Activated CD4-positive, alpha-beta memory T cell treated with anti-CD3 and anti-CD28 coated beads, Interleukin-2, amount 10 ng/mL, durations not matched to agents 7 days and 5 days (primary cell): ENCODE measurements around the gene FGF11. TPM values are rescaled to one million over a fixed set of nuclear protein-coding genes. Genes with fewer than 3 reads are reported as not detected.

Experiments used
- CTCF ChIA-PET: fragments of 350-600 bp; sonication (Branson Sonifier 250); formaldehyde crosslinking; loops from one replicate; lab custom pipeline; 2021; ENCODE audit warnings: antibody characterized with exemption, inconsistent platforms; lab: Charles Lee
- POLR2A ChIA-PET: fragments of 350-600 bp; sonication (Branson Sonifier 250); formaldehyde crosslinking; loops from one replicate; lab custom pipeline; 2021; ENCODE audit warnings: antibody characterized with exemption; lab: Charles Lee
- DNase-seq: peaks from one replicate; pipeline ENCODE4 v3.0.0-alpha.2; 2020
- H3K27ac Mint-ChIP-seq: one replicate; pipeline ENCODE4 v1.8.0; 2021; ENCODE audit warnings: mild to moderate bottlenecking, mixed read lengths
- H3K27me3 Mint-ChIP-seq: one replicate; pipeline ENCODE4 v1.8.0; 2021; ENCODE audit warnings: mixed read lengths
- H3K36me3 Mint-ChIP-seq: one replicate; pipeline ENCODE4 v1.8.0; 2021; ENCODE audit warnings: low read depth, mixed read lengths
- H3K4me1 Mint-ChIP-seq: one replicate; pipeline ENCODE4 v1.8.0; 2021; ENCODE audit warnings: mixed read lengths
- H3K4me3 Mint-ChIP-seq: one replicate; pipeline ENCODE4 v1.8.0; 2021; ENCODE audit warnings: mild to moderate bottlenecking, mixed read lengths
- H3K9me3 Mint-ChIP-seq: one replicate; pipeline ENCODE4 v1.8.0; 2021; ENCODE audit warnings: mixed read lengths
- total RNA-seq, 2 experiments: library from RNA; stranded (reverse); gene quantifications; one replicate each; pipeline ENCODE4 v1.2.3, GENCODE V29; 2021

Gene FGF11
- total RNA-seq, 2 experiments from 2014 or later, result 8.9 to 10.8 TPM

DNA sequence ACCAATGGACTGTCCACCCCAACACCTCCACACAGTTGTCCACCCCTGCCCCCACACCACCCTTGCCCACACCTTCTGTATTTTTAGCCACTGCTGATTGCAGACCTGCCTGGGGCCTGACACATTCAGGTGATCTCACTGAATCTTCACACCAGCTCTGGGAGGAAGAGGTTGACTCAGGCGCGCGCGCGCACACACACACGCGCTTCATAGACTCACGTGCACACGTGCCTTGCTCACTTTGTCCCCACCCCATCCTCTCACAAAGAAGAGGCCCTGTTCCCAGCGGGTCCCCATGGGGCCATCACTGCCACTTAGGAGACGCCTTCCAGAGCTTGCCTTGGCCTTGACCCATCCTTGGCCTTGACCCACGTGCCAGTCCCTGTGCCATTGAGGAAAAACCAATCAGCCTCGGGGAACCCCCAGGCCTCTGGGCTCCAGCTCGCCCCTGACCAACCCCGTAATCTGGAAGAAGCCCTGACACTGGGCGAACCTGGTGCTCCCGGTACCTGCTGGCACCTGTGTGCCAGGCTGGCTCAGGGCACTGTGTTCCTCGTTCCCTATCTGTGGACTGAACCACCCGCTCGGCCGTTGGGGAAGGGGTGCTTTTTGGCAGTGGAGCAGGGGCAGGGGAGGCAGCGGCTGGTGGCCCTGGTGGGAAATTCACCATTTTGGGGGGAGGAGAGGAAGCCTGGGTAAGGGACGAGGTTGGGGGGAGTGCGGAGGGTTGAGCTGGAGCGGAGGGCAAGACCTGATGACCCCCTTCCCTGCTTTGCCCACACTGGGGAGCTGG is 28.5 kb upstream of the FGF11 start:
- peaks cover 14% of the 10 kb centered on the region for H3K27me3 Mint-ChIP-seq
- H3K36me3 Mint-ChIP-seq, result no peaks in the 10 kb centered on the region
- ChIA-PET CTCF (no interaction called here), POLR2A (interaction anchor here (1.1 kb wide), 1 partner anchor 13 kb away, joined by 3 read pairs; no protein-coding TSS in a partner anchor)
- H3K4me1 Mint-ChIP-seq, result peaks cover 10% of the 10 kb centered on the region
- H3K27ac Mint-ChIP-seq, result no peak overlapping the region
- H3K4me3 Mint-ChIP-seq, result no peak overlapping the region
- no peaks in the 10 kb centered on the region for H3K9me3 Mint-ChIP-seq
- no peak for DNase-seq

GRCh38 chr17:7411427-7411750 is 27.9 kb upstream of the FGF11 start:
- ChIA-PET CTCF (no interaction called here), POLR2A (interaction anchor here (1.1 kb wide), 1 partner anchor 13 kb away, joined by 3 read pairs; no protein-coding TSS in a partner anchor)
- H3K36me3 Mint-ChIP-seq, result no peaks in the 10 kb centered on the region
- peaks cover 9% of the 10 kb centered on the region for H3K27me3 Mint-ChIP-seq
- H3K4me3 Mint-ChIP-seq, result no peak overlapping the region
- no peak overlapping the region for H3K27ac Mint-ChIP-seq
- H3K9me3 Mint-ChIP-seq, result no peaks in the 10 kb centered on the region
- no peak for DNase-seq
- H3K4me1 Mint-ChIP-seq, result peaks cover 9% of the 10 kb centered on the region

DNA sequence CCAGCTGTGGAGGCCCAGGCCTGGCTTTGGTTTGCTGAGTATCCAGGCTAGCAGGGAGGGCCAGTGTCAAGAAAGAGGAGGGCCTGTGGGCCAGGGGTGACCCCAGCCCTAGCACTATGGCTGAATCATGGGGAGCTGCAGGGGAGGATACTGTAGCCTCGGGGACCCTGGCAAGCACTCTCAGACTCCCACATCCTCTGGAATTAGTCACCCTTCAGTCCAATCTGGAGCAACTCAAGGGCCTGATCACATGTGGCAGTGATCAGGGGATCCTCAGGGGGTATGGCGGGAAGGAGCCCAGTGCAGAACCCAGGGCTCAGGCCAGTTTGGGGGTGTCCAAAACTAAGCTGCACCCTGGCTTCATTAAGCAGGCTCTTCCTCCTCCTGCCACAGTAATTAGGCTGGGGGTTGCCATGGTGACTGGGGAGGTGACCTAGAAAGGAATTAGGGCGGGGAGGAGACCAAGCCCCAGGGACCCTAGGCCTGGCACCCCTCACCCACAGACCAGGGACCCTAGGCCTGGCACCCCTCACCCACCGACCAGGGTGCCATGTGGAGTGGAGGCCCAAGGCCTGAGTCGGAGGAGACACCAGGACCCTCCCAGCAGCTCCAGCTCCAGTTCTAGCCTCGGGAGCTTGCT is 25.8 kb upstream of the FGF11 start:
- H3K27me3 Mint-ChIP-seq, result peaks cover 5% of the 10 kb centered on the region

GRCh38 chr17:7414837-7415236 is 24.5 kb upstream of the FGF11 start:
- POLR2A ChIA-PET, result no interaction called here
- no peaks in the 10 kb centered on the region for H3K9me3 Mint-ChIP-seq
- CTCF ChIA-PET, result interaction anchor here (1.8 kb wide), 1 partner anchor 59 kb away, joined by 4 read pairs; no protein-coding TSS in a partner anchor

More for the DNA sequence above, 25.8 kb upstream of the FGF11 start:
- Mint-ChIP-seq H3K9me3 (no peaks in the 10 kb centered on the region), H3K4me1 (peaks cover 4% of the 10 kb centered on the region), H3K27ac (no peak overlapping the region), H3K4me3 (no peak overlapping the region), H3K36me3 (no peaks in the 10 kb centered on the region)
- ChIA-PET POLR2A (interaction anchor here (0.6 to 0.8 kb wide), 2 partner anchors 9 to 22 kb away, joined by 3 read pairs; partner anchors contain the start of gene TMEM256), CTCF (interaction anchor here (1.0 to 1.2 kb wide), 2 partner anchors 10 to 22 kb away, joined by 3 read pairs; partner anchors contain the start of genes TMEM102 and TMEM256)
- DNase-seq, result no peak

DNA sequence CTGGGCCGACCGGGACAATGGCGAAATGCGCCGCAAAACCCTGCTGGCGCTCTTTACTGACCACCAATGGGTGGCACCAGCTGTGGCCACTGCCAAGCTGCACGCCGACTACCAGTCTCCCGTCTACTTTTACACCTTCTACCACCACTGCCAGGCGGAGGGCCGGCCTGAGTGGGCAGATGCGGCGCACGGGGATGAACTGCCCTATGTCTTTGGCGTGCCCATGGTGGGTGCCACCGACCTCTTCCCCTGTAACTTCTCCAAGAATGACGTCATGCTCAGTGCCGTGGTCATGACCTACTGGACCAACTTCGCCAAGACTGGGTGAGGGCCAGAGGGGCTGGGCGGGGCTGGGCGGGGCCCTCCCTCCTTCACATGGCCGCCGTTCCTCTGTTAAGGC is 23.5 kb upstream of the FGF11 start:
- CTCF ChIA-PET, result interaction anchor here (1.8 kb wide), 1 partner anchor 60 kb away, joined by 4 read pairs; no protein-coding TSS in a partner anchor

More at GRCh38 chr17:7414837-7415236, 24.5 kb upstream of the FGF11 start:
- Mint-ChIP-seq H3K27me3 (no peaks in the 10 kb centered on the region), H3K4me1 (no peaks in the 10 kb centered on the region), H3K27ac (no peak overlapping the region), H3K4me3 (no peak overlapping the region), H3K36me3 (no peaks in the 10 kb centered on the region)
- DNase-seq, result no peak

GRCh38 chr17:7416323-7416722 is 23.0 kb upstream of the FGF11 start:
- Mint-ChIP-seq H3K9me3 (no peaks in the 10 kb centered on the region), H3K27ac (no peak overlapping the region), H3K4me1 (no peaks in the 10 kb centered on the region), H3K27me3 (no peaks in the 10 kb centered on the region), H3K4me3 (no peak overlapping the region), H3K36me3 (no peaks in the 10 kb centered on the region)
- CTCF ChIA-PET, result interaction anchor here (1.4 kb wide), 1 partner anchor 61 kb away, joined by 3 read pairs; no protein-coding TSS in a partner anchor
- POLR2A ChIA-PET, result no interaction called here
- DNase-seq, result no peak

More for the DNA sequence above, 23.5 kb upstream of the FGF11 start:
- no peaks in the 10 kb centered on the region for H3K27me3 Mint-ChIP-seq
- no peaks in the 10 kb centered on the region for H3K4me1 Mint-ChIP-seq
- H3K36me3 Mint-ChIP-seq, result no peaks in the 10 kb centered on the region
- no peak overlapping the region for H3K27ac Mint-ChIP-seq
- H3K4me3 Mint-ChIP-seq, result no peak overlapping the region
- POLR2A ChIA-PET, result no interaction called here
- no peaks in the 10 kb centered on the region for H3K9me3 Mint-ChIP-seq
- DNase-seq, result no peak

DNA sequence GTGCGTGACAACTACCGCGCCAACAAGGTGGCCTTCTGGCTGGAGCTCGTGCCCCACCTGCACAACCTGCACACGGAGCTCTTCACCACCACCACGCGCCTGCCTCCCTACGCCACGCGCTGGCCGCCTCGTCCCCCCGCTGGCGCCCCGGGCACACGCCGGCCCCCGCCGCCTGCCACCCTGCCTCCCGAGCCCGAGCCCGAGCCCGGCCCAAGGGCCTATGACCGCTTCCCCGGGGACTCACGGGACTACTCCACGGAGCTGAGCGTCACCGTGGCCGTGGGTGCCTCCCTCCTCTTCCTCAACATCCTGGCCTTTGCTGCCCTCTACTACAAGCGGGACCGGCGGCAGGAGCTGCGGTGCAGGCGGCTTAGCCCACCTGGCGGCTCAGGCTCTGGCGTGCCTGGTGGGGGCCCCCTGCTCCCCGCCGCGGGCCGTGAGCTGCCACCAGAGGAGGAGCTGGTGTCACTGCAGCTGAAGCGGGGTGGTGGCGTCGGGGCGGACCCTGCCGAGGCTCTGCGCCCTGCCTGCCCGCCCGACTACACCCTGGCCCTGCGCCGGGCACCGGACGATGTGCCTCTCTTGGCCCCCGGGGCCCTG is 22.2 kb upstream of the FGF11 start:
- Mint-ChIP-seq H3K36me3 (no peaks in the 10 kb centered on the region), H3K4me1 (no peaks in the 10 kb centered on the region), H3K9me3 (no peaks in the 10 kb centered on the region), H3K4me3 (no peak overlapping the region), H3K27ac (no peak overlapping the region), H3K27me3 (no peaks in the 10 kb centered on the region)
- POLR2A ChIA-PET, result no interaction called here
- no peak for DNase-seq
- CTCF ChIA-PET, result interaction anchor here (1.4 kb wide), 1 partner anchor 62 kb away, joined by 3 read pairs; no protein-coding TSS in a partner anchor

GRCh38 chr17:7418472-7419152 is 20.7 kb upstream of the FGF11 start:
- Mint-ChIP-seq H3K36me3 (no peaks in the 10 kb centered on the region), H3K4me1 (no peaks in the 10 kb centered on the region), H3K4me3 (no peak overlapping the region), H3K27me3 (no peaks in the 10 kb centered on the region), H3K27ac (no peak overlapping the region), H3K9me3 (no peaks in the 10 kb centered on the region)
- no peak for DNase-seq
- POLR2A ChIA-PET, result interaction anchor here (0.9 kb wide), 1 partner anchor 18 kb away, joined by 3 read pairs; no protein-coding TSS in a partner anchor
- CTCF ChIA-PET, result no interaction called here

- CTCF ChIA-PET, result interaction anchor here (0.6 to 1.9 kb wide), 4 partner anchors 16 to 214 kb away, joined by 3 to 6 read pairs (median 4); partner anchors contain the start of gene TMEM256
- no peaks in the 10 kb centered on the region for H3K9me3 Mint-ChIP-seq
- H3K27me3 Mint-ChIP-seq, result peaks cover 1% of the 10 kb centered on the region
- no peaks in the 10 kb centered on the region for H3K36me3 Mint-ChIP-seq
- POLR2A ChIA-PET, result interaction anchor here (0.9 to 1.3 kb wide), 3 partner anchors 16 to 63 kb away, joined by 3 to 9 read pairs (median 3); partner anchors contain the start of gene TMEM256
- no peaks in the 10 kb centered on the region for H3K4me1 Mint-ChIP-seq
- no peak for DNase-seq
- H3K4me3 Mint-ChIP-seq, result no peak within 1 kb of the TSS
- no peak within 1 kb of the TSS for H3K27ac Mint-ChIP-seq
These were observed 19.3 kb upstream of the FGF11 start, which contains the start of gene SPEM1 for GRCh38 chr17:7419819-7420610. SPEM1 (plus strand) TSS chr17:7420324; CDS start chr17:7420385, 61 bp downstream.

- H3K27me3 Mint-ChIP-seq, result peaks cover 1% of the 10 kb centered on the region
- ChIA-PET CTCF (interaction anchor here (1.2 to 1.9 kb wide), 2 partner anchors 16 to 65 kb away, joined by 4 to 5 read pairs; no protein-coding TSS in a partner anchor), POLR2A (interaction anchor here (1.1 to 1.3 kb wide), 2 partner anchors 18 to 62 kb away, joined by 3 to 9 read pairs; partner anchors contain the start of gene TMEM256)
- no peaks in the 10 kb centered on the region for H3K4me1 Mint-ChIP-seq
- no peaks in the 10 kb centered on the region for H3K36me3 Mint-ChIP-seq
- no peak for DNase-seq
- H3K4me3 Mint-ChIP-seq, result no peak overlapping the region
- H3K27ac Mint-ChIP-seq, result no peak overlapping the region
- no peaks in the 10 kb centered on the region for H3K9me3 Mint-ChIP-seq
These were observed 18.1 kb upstream of the FGF11 start for GRCh38 chr17:7421186-7421585.

- DNase-seq, result no peak
- H3K27me3 Mint-ChIP-seq, result peaks cover 1% of the 10 kb centered on the region
- H3K4me1 Mint-ChIP-seq, result no peaks in the 10 kb centered on the region
- H3K4me3 Mint-ChIP-seq, result no peak overlapping the region
- no peaks in the 10 kb centered on the region for H3K36me3 Mint-ChIP-seq
- no peak overlapping the region for H3K27ac Mint-ChIP-seq
- H3K9me3 Mint-ChIP-seq, result no peaks in the 10 kb centered on the region
- ChIA-PET CTCF (interaction anchor here (1.4 to 1.8 kb wide), 2 partner anchors 8 to 13 kb away, joined by 4 to 5 read pairs; no protein-coding TSS in a partner anchor), POLR2A (interaction anchor here (1.4 kb wide), 1 partner anchor 31 kb away, joined by 3 read pairs; no protein-coding TSS in a partner anchor)
These were observed 15.6 kb upstream of the FGF11 start for GRCh38 chr17:7423679-7424078.
